Activated CD4-positive, alpha-beta memory T cell treated with anti-CD3 and anti-CD28 coated beads, Interleukin-2, amount 10 ng/mL, durations not matched to agents 7 days and 5 days (primary cell): ENCODE data around the gene KLHDC10. TPM values are rescaled to one million over a fixed set of nuclear protein-coding genes. Genes with fewer than 3 reads are reported as not detected.
"Not testable (repeated sequence)": the region's sequence is repeated elsewhere in the genome, so short reads cannot be mapped to it uniquely, and the experiment has no call there.

Experiments used
- CTCF ChIA-PET: fragments of 350-600 bp; sonication (Branson Sonifier 250); formaldehyde crosslinking; loops from one replicate; lab custom pipeline; 2021; ENCODE audit warnings: antibody characterized with exemption, inconsistent platforms; lab: Charles Lee
- POLR2A ChIA-PET: fragments of 350-600 bp; sonication (Branson Sonifier 250); formaldehyde crosslinking; loops from one replicate; lab custom pipeline; 2021; ENCODE audit warnings: antibody characterized with exemption; lab: Charles Lee
- DNase-seq: peaks from one replicate; pipeline ENCODE4 v3.0.0-alpha.2; 2020
- H3K27ac Mint-ChIP-seq: one replicate; pipeline ENCODE4 v1.8.0; 2021; ENCODE audit warnings: mild to moderate bottlenecking, mixed read lengths
- H3K27me3 Mint-ChIP-seq: one replicate; pipeline ENCODE4 v1.8.0; 2021; ENCODE audit warnings: mixed read lengths
- H3K36me3 Mint-ChIP-seq: one replicate; pipeline ENCODE4 v1.8.0; 2021; ENCODE audit warnings: low read depth, mixed read lengths
- H3K4me1 Mint-ChIP-seq: one replicate; pipeline ENCODE4 v1.8.0; 2021; ENCODE audit warnings: mixed read lengths
- H3K4me3 Mint-ChIP-seq: one replicate; pipeline ENCODE4 v1.8.0; 2021; ENCODE audit warnings: mild to moderate bottlenecking, mixed read lengths
- H3K9me3 Mint-ChIP-seq: one replicate; pipeline ENCODE4 v1.8.0; 2021; ENCODE audit warnings: mixed read lengths
- total RNA-seq, 2 experiments: library from RNA; stranded (reverse); gene quantifications; one replicate each; pipeline ENCODE4 v1.2.3, GENCODE V29; 2021

Gene KLHDC10
- total RNA-seq, 2 experiments from 2014 or later, result 15.5 to 17.3 TPM

DNA sequence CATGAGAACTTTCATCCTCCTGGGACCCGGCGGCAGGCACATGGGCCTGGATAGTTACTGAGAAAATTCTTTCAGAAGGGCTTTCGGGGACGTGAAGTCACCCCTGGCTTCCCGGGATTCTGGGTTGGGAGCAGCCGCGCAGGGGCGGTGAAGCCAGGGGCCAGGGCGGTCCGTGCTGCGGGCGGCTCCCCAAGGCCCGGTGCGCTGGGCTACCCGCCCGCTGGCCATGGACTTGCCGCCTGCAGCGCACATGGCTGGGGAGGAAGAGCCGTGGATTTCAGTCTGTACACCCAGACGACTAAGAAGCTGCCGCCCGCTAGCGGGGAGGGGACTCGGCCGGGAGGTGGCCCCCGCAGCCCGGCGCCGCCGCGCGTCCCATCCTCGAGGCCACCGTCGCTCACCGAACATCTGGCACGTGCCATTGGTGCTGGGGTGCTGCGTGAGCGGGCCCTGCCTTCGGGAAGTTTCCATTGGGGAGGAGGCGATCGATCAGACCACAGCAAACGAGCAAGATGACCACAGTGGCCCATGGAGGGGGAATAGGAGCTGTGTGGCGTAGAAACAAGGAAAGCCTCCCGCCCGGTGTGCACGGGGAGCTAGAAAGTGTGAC, 70.3 kb downstream of the KLHDC10 start:
- Mint-ChIP-seq H3K9me3 (no peaks in the 10 kb centered on the region), H3K27me3 (peaks cover 2% of the 10 kb centered on the region), H3K27ac (no peak overlapping the region), H3K4me3 (peak overlapping the region; percentile 27), H3K4me1 (peaks cover 19% of the 10 kb centered on the region), H3K36me3 (peaks cover 15% of the 10 kb centered on the region)
- CTCF ChIA-PET, result no interaction called here
- DNase-seq, result no peak
- POLR2A ChIA-PET, result interaction anchor here (0.8 to 2.2 kb wide), 3 partner anchors 8 to 63 kb away, joined by 3 to 6 read pairs (median 3); no protein-coding TSS in a partner anchor

DNA sequence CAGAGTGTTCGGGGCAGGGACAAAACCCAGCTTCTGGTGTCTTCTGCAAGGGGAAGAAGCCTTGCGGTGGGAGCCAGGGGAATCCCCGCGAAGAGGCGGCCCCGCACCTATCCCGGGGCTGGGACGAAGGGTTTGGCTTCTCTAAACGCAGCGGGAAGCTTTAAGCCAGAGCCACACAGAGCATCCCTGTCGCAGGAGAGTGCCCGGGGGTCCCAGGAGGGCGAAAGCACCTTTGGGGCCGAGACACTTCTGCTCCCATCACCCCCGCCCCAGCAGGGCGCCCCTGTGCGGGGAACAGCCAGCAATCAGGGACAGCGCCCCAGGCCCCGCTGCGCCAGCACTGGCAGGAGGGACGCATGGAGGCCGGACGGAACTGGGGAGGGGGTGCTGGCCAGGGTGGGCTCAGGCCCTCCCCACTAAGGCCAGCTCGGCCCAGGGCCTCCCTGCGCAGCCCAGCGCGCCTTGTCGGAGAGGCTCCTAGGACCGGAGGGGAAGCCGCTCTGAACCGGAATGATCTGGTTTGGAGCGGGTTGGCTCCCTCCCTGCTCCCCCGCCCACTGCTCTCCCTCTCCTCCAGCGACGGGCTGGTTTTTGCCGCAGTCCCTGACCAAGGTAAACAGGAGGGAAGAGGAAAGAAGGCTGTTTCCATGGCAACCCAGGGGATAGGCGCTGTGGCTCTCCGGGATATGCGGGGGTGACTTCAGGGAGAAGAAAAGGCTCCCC, 71.0 kb downstream of the KLHDC10 start:
- peak; percentile 44 for DNase-seq

DNA sequence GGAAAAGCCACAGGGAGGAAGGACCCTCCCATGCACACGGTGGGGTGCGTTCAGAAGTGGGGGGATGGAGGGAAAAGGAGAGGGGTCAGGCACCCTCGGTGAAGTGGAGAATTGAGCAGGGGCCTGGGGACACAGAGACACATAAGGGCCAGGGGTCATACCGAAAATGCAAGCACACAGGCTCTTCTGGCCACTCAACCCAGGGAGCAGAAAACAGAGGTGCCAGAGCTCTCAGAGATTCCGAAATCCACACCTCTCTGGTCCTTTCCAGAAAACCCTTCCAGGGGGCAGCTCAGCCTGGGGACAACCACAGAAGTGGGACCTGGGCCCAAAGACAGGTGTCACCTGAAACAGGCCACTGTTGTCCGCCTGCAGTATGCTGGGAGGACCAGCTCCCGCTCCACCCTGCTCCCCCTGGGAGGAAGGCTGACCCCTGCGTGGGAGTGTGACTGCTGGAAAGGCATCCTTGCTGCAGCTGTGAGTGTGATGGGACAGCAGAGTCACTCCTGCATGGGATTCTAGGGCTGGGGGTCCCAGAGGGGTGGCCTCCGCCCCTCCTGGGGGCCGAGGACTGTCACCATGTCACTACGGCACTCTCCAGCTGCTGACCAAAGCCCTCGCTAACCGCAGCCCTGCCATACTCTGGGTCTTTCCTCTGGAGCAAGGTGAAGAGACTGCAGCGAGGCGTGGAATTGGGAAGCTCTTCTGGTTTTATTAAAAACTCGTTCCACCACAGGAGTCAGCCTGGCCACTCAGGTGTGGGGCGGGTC, 71.7 kb downstream of the KLHDC10 start:
- ChIA-PET CTCF (no interaction called here), POLR2A (no interaction called here)
- H3K9me3 Mint-ChIP-seq, result no peaks in the 10 kb centered on the region
- H3K4me1 Mint-ChIP-seq, result peaks cover 6% of the 10 kb centered on the region
- H3K27ac Mint-ChIP-seq, result no peak overlapping the region
- H3K36me3 Mint-ChIP-seq, result peaks cover 9% of the 10 kb centered on the region
- H3K4me3 Mint-ChIP-seq, result no peak overlapping the region
- DNase-seq, result peak; percentile 10
- H3K27me3 Mint-ChIP-seq, result peaks cover 2% of the 10 kb centered on the region

More for the DNA sequence above, 71.0 kb downstream of the KLHDC10 start:
- peaks cover 2% of the 10 kb centered on the region for H3K27me3 Mint-ChIP-seq
- no peak overlapping the region for H3K27ac Mint-ChIP-seq
- CTCF ChIA-PET, result no interaction called here
- H3K4me3 Mint-ChIP-seq, result peak overlapping the region; percentile 27
- H3K9me3 Mint-ChIP-seq, result no peaks in the 10 kb centered on the region
- POLR2A ChIA-PET, result interaction anchor here (0.8 kb wide), 2 partner anchors 9 to 64 kb away, joined by 3 read pairs; no protein-coding TSS in a partner anchor
- H3K36me3 Mint-ChIP-seq, result peaks cover 9% of the 10 kb centered on the region
- peaks cover 12% of the 10 kb centered on the region for H3K4me1 Mint-ChIP-seq

DNA sequence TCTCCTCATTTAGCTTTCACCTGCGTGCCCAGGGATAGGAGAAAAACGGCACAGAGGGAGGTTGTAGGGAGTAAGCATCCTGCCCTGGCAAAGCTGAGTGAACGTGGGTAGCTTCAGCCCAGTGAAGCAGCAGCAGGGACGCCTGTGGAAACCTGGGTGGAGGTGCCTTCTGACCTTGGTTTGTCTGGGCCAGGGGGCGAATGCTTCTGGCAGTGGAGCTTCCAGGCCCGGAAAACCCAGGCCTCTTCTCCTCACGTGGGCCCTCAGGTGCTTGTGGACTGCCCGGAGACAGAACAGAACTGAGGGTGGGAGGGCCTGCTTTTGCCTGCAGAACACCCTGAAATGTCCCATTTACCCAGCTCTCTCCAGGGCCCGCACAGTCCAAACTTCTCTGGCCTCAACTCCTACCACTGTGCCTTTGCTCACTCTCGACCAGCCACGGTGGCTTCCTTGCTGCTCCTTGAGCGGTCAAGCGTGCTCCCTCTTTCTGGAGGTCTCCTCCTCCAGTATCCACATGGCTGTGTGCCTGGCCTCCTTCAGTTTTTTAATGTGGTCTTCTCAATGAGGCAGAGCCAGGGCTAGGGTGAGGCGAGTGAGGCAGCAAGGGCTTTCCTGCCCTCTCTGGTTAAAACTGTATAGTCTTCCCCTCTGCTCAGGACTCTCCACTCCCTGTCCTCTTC, 72.5 kb downstream of the KLHDC10 start:
- Mint-ChIP-seq H3K9me3 (no peaks in the 10 kb centered on the region), H3K4me3 (no peak overlapping the region), H3K27ac (no peak overlapping the region), H3K4me1 (peaks cover 5% of the 10 kb centered on the region), H3K36me3 (peaks cover 6% of the 10 kb centered on the region), H3K27me3 (peaks cover 2% of the 10 kb centered on the region)
- POLR2A ChIA-PET, result no interaction called here
- CTCF ChIA-PET, result no interaction called here
- peak; percentile 13 for DNase-seq

DNA sequence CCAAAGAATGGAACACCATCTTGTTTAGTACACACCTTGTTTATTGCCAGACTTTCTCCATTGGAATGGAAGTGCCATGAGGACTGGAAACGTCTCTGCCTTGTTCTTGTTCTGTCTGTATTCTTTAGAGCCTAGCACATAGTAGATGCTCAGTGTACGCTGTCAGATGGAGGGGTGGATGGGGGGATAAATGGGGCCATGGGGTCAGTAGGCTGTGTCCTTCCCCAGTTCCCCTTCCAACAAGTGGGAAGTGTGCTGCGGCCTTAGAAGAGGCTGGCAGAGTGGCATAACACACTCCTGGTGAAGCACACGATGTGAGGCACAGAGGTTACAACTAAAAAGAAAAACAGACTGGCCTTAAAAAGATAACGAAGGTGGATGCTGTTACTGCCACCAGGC, 73.0 kb downstream of the KLHDC10 start:
- Mint-ChIP-seq H3K9me3 (no peaks in the 10 kb centered on the region), H3K4me3 (no peak overlapping the region), H3K36me3 (peaks cover 3% of the 10 kb centered on the region), H3K27ac (no peak overlapping the region), H3K27me3 (peaks cover 6% of the 10 kb centered on the region), H3K4me1 (peaks cover 5% of the 10 kb centered on the region)
- CTCF ChIA-PET, result no interaction called here
- DNase-seq, result peak; percentile 5
- POLR2A ChIA-PET, result no interaction called here

DNA sequence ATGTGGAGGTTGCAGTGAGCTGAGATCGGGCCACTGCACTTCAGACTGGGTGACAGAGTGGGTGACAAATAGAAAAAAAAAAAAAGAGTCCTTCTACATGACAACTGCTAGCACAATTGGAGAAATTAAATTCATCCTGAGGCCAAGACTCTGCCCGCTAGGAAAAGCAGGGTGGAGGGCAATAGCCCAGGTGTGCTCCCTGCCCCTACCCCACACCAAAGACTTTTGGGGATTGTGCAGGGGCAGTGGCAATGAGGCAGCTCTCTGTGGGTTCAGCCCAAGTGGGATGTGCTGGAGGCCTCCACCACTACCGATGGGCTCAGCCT, 73.6 kb downstream of the KLHDC10 start:
- Mint-ChIP-seq H3K4me3 (no peak overlapping the region), H3K9me3 (no peaks in the 10 kb centered on the region), H3K27ac (no peak overlapping the region), H3K27me3 (peaks cover 7% of the 10 kb centered on the region), H3K36me3 (peaks cover 3% of the 10 kb centered on the region), H3K4me1 (peaks cover 5% of the 10 kb centered on the region)
- ChIA-PET CTCF (no interaction called here), POLR2A (no interaction called here)
- peak; percentile 8 for DNase-seq

DNA sequence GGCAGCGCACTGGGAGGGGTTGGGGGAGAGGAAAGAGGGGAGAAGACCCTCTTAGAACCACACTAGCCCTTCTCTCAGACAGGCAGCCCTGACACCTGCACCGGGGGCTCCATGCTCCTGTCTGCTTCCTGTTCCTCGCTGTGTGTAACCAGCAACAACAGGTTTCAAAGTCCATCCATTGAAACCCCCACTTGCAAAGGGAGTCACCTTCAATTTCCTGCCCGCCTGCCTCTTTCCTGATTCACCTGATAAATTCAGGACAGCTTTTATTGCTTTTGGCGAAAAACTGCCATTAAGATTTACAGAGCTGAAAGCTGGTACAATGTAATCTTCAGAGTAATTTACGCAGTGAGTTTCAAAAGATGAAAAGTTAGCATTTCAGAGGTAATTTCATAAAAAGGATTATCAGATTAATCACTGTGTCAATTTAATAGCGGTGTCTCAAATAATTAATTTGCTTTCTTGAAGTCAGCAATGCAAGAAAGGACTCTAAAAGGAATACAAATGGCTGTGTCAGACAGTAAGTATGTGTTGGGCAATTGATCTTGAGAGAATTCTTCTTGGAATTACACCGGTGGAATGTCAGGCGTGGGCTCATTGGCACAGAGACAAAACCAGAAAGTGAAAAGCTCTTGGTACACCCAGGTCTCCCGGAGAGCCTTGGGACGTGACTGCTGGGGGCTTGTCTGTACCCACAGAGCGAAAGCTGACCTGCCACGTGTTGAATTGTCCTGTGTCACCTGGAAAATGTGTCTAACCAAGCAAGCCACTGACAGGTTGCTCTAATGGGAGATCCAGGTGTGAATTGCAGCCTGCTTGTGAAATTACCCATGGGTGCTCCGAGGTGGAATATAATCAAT, 74.2 kb downstream of the KLHDC10 start:
- ChIA-PET CTCF (interaction anchor here (0.6 kb wide), 1 partner anchor 82 kb away, joined by 3 read pairs; no protein-coding TSS in a partner anchor), POLR2A (no interaction called here)
- no peaks in the 10 kb centered on the region for H3K9me3 Mint-ChIP-seq
- peak; percentile 8 for DNase-seq
- peaks cover 5% of the 10 kb centered on the region for H3K4me1 Mint-ChIP-seq
- no peak overlapping the region for H3K4me3 Mint-ChIP-seq
- no peak overlapping the region for H3K27ac Mint-ChIP-seq
- peaks cover 3% of the 10 kb centered on the region for H3K36me3 Mint-ChIP-seq
- peaks cover 9% of the 10 kb centered on the region for H3K27me3 Mint-ChIP-seq

DNA sequence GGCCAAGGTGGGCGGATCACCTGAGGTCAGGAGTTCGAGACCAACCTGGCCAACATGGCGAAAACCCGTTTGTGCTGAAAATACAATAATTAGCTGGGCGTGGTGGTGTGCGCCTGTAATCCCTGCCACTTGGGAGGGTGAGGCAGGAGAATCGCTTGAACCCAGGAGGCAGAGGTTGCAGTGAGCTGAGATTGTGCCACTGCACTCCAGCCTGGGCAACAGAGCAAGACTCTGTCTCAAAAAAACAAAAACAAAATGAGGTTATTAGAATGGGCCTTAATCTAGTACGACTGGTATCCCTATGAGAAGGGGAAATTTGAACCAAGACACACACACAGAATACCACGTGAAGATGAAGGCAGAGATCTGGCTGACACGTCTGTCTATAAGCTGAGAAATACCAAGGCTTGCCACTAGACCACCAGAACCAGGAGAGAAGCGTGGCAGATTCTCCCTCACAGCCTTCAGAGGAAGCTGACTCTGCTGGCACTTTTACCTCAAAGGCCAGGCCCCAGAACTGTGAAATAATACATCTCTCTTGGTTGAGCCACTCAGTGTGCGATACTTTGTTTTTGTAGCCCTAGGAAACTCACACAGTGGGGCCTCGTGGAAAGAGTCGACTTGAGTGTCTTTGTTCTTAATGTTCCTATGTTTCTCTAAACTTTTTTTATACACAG, 75.2 kb downstream of the KLHDC10 start:
- no peak for DNase-seq
- no peak overlapping the region for H3K27ac Mint-ChIP-seq
- POLR2A ChIA-PET, result no interaction called here
- H3K4me1 Mint-ChIP-seq, result peaks cover 3% of the 10 kb centered on the region
- H3K9me3 Mint-ChIP-seq, result no peaks in the 10 kb centered on the region
- no peaks in the 10 kb centered on the region for H3K36me3 Mint-ChIP-seq
- CTCF ChIA-PET, result interaction anchor here (0.6 kb wide), 1 partner anchor 83 kb away, joined by 3 read pairs; no protein-coding TSS in a partner anchor
- peaks cover 9% of the 10 kb centered on the region for H3K27me3 Mint-ChIP-seq
- H3K4me3 Mint-ChIP-seq, result no peak overlapping the region

DNA sequence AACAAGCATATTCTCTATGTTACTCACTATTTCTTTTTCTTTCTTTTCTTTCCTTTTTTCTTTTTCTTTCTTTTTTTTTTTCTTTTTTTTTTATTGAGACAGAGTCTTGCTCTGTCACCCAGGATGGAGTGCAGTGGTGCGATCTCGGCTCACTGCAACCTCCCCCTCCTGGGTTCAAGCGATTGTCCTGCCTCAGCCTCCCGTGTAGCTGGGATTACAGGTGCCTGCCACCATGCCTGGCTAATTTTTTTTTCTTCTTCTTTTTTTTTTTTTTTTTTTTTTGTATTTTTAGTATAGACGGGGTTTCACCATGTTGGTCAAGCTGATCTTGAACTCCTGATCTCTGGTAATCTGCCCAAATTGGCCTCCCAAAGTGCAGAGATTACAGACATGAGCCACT, 75.8 kb downstream of the KLHDC10 start:
- CTCF ChIA-PET, H3K27ac Mint-ChIP-seq, H3K4me3 Mint-ChIP-seq, H3K4me1 Mint-ChIP-seq, H3K27me3 Mint-ChIP-seq, POLR2A ChIA-PET, DNase-seq, H3K9me3 Mint-ChIP-seq, H3K36me3 Mint-ChIP-seq: not testable (repeated sequence)

DNA sequence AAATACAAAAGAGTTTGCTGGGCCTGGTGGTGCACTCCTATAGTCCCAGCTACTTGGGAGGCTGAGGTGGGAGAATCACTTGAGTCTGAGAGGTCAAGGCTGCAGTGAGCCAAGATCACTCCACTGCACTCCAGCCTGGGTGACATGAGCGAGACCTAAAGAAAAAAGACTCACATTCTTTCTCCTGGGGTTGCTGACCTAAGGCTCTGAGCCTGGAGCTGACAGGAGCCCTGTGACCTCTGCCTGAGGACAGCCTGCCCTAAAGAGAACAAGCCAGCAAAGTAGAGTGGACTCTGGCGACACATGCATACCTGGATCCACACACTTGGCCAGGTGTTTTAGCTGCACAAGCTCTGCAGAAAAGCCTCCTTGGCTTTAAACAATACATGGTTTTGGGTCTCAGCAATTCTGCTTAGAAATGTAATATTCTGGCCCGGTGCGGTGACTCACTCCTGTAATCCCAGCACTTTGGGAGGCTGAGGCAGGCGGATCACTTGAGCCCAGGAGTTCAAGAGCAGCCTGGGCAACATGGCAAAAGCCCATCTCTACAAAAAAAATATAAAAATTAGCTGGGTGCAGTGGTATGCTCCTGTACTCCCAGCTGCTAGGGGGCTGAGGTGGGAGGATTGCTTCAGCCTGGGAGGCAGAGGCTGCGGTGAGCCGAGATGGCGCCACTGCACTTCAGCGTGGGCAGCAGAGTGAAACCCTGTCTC, 76.5 kb downstream of the KLHDC10 start:
- no peak for DNase-seq
- Mint-ChIP-seq H3K27ac (no peak overlapping the region), H3K4me3 (no peak overlapping the region), H3K9me3 (no peaks in the 10 kb centered on the region), H3K36me3 (no peaks in the 10 kb centered on the region), H3K27me3 (peaks cover 9% of the 10 kb centered on the region), H3K4me1 (no peaks in the 10 kb centered on the region)
- ChIA-PET CTCF (interaction anchor here (0.7 kb wide), 1 partner anchor 1455 kb away, joined by 3 read pairs; no protein-coding TSS in a partner anchor), POLR2A (no interaction called here)

DNA sequence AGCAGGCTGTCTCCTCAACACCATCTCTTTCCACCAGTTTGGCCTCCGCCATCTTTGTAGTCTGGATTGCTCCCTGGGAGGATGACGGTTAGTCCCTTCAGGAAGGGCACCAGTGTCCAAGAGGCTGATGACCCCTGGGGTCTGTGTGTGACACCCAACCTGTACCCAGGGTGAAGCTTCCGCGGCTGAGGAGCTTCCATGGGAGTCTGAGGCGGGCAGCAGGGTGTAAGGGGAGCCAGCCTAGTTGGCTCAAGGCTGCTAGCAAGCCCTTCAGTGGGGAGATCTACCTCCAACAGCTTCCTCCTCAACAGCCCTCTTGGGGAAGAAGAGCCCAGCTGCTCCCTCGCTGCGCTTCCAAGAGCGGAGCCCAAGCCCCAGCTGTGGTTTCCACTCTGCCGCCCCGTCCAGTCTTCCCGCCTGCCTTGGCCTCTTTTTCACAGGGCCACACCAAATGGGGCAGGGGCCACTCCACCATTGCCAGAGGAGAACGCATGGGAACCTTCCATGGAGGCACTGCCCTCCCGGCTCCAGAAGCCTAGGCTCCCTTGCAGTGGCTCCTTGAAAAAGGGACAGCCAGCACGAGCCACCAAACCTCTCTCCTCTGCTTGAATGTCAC, 77.5 kb downstream of the KLHDC10 start:
- Mint-ChIP-seq H3K36me3 (no peaks in the 10 kb centered on the region), H3K27me3 (peaks cover 9% of the 10 kb centered on the region), H3K9me3 (no peaks in the 10 kb centered on the region), H3K27ac (no peak overlapping the region), H3K4me1 (no peaks in the 10 kb centered on the region), H3K4me3 (no peak overlapping the region)
- CTCF ChIA-PET, result no interaction called here
- peak; percentile 14 for DNase-seq
- POLR2A ChIA-PET, result interaction anchor here (0.6 to 1.6 kb wide), 2 partner anchors 17 to 57 kb away, joined by 3 to 4 read pairs; partner anchors contain the start of gene TMEM209
